Bronchial epithelial cell (primary cell): ENCODE results near the gene CD79A. TPM values are rescaled to one million over a fixed set of nuclear protein-coding genes. Genes with fewer than 3 reads are reported as not detected.

ENCODE experiments used
- DNase-seq: peaks from one replicate; pipeline ENCODE4 v3.0.0-alpha.2; 2010; ENCODE audit warnings: low read depth
- FAIRE-seq: peaks from 2 replicates; lab custom pipeline; 2011; peaks lifted over from hg19 to GRCh38; lab: Jason Lieb, UNC
- H3K27me3 ChIP-seq: 2 replicates; pipeline ENCODE4 v1.5.1; 2011; ENCODE audit warnings: low read length; ENCODE audit not compliant: control insufficient read depth, insufficient read depth
- H3K36me3 ChIP-seq: 2 replicates; pipeline ENCODE4 v1.5.1; 2011; ENCODE audit warnings: low read length; ENCODE audit not compliant: control insufficient read depth, insufficient read depth
- H3K4me3 ChIP-seq: 2 replicates; pipeline ENCODE4 v1.5.1; 2011; ENCODE audit warnings: mild to moderate bottlenecking, low read depth, low read length, control low read depth
- total RNA-seq: library from RNA; depleted of rRNA; stranded (reverse); fragments of >200 nt; gene quantifications from 2 replicates; pipeline ENCODE4 v1.2.1, GENCODE V29; 2014
- TF ChIP-seq, protein P1 (sequence below): IDR thresholded peaks from 2 replicates; pipeline ENCODE4 v1.5.1; 2011; ENCODE audit warnings: mild to moderate bottlenecking, moderate library complexity, low read length, control low read depth, inconsistent platforms; ENCODE audit not compliant: insufficient read depth, severe bottlenecking

CD79A gene
- total RNA-seq, 1 donor from 2014 or later, result not detected

DNA sequence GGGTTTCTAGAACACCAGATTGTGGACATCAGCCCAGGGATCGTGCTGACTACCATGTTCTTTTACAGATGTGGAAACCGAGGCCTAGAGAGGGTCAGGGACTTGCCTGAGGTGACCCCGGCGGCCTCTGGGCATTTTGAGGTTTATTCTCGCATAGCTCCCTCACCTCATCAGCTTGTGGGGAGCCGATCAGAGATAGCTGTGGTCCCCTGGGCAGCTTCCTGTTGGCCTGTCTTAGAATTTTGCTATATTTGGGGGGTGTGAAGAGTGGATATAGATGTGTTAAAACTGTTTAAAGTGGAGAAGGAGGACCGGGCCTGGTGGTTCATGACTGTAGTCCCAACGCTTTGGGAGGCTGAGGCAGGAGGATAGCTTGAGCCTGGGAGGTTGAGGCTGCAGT is 12.8 kb downstream of the CD79A start:
- Histone ChIP-seq H3K4me3 (no peak overlapping the region), H3K27me3 (no peaks in the 10 kb centered on the region), H3K36me3 (peaks cover 18% of the 10 kb centered on the region)
- FAIRE-seq (no peak), DNase-seq (no peak)
- TF ChIP-seq, protein P1, sequence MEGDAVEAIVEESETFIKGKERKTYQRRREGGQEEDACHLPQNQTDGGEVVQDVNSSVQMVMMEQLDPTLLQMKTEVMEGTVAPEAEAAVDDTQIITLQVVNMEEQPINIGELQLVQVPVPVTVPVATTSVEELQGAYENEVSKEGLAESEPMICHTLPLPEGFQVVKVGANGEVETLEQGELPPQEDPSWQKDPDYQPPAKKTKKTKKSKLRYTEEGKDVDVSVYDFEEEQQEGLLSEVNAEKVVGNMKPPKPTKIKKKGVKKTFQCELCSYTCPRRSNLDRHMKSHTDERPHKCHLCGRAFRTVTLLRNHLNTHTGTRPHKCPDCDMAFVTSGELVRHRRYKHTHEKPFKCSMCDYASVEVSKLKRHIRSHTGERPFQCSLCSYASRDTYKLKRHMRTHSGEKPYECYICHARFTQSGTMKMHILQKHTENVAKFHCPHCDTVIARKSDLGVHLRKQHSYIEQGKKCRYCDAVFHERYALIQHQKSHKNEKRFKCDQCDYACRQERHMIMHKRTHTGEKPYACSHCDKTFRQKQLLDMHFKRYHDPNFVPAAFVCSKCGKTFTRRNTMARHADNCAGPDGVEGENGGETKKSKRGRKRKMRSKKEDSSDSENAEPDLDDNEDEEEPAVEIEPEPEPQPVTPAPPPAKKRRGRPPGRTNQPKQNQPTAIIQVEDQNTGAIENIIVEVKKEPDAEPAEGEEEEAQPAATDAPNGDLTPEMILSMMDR, result no peak

DNA sequence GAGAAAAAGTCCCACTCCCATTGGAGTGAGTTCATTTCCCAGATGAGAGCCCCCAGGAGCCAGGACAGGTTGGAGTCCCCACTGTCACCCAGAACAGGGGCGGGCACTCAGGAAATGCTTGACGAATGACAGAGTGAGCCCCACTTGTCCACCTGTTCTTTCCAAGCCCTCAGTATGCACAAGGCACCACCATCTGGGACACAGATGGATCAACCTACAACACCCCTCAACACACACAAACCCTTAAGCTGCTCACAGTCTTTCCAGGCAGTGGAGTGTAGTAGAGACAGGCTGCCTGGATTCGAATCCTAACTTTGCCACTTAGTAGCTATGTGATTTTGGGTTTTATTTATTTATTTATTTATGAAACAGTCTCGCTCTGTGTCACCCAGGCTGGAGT is 13.9 kb downstream of the CD79A start:
- FAIRE-seq, result no peak

DNA sequence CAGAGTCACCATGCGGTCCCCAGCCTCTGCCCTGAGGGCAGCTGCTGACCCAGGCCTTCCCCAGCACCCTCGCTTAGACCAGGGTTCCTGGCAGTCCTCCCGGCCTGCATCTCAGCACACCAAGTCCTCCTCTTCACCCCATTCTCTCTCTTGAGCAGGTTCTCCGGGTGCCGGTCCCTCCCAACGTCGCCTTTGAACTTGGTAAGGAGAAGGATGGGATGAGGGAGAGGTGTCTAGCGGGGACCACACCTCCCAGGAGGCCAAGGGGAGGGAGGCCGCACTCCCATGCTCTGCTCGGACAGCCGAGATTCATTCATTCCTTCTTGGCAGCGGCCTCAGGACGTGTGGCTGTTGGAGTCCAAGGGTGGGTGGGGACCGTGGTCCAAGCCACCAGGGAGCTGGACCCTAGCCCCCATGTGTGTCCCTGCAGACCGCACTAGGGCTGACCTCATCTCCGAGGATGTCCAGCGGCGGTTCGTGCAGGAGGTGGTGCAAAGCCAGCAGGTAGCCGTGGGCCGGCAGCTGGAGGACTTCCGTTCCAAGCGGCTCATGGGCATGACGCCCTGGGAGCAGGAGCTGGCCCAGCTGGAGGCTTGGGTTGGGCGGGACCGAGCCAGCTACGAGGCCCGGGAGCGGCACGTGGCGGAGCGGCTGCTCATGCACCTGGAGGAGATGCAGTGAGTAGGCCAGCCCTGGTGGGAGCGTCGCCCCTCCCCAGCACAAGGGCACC is 15.3 kb downstream of the CD79A start:
- no peaks in the 10 kb centered on the region for H3K27me3 ChIP-seq
- peaks cover 26% of the 10 kb centered on the region for H3K36me3 ChIP-seq
- TF ChIP-seq, protein P1, result no peak
- FAIRE-seq (no peak), DNase-seq (no peak)
- no peak overlapping the region for H3K4me3 ChIP-seq

More for the DNA sequence above, 13.9 kb downstream of the CD79A start:
- DNase-seq, result no peak
- TF ChIP-seq, protein P1, result no peak
- H3K36me3 ChIP-seq, result peaks cover 25% of the 10 kb centered on the region
- no peak overlapping the region for H3K4me3 ChIP-seq
- no peaks in the 10 kb centered on the region for H3K27me3 ChIP-seq

DNA sequence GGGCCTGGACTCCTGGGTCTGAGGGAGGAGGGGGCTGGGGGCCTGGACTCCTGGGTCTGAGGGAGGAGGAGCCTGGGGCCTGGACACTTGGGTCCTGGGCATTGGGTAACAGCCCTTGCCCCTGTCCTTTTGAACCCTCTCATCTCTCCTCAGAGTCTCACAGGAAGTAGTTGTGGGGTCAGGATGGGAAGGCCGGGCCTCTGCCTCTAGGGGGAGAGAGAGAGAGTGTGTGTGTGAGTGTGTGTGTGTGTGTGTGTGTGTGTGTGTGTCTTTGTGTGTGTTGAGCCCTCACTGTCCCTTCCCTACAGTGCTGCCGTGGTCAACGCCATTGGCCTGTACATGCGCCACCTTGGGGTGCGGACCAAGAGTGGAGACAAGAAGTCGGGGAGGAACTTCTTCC is 16.8 kb downstream of the CD79A start:
- DNase-seq, result no peak
- TF ChIP-seq, protein P1, result no peak
- no peak for FAIRE-seq
- peaks cover 28% of the 10 kb centered on the region for H3K36me3 ChIP-seq
- H3K27me3 ChIP-seq, result no peaks in the 10 kb centered on the region
- no peak overlapping the region for H3K4me3 ChIP-seq

DNA sequence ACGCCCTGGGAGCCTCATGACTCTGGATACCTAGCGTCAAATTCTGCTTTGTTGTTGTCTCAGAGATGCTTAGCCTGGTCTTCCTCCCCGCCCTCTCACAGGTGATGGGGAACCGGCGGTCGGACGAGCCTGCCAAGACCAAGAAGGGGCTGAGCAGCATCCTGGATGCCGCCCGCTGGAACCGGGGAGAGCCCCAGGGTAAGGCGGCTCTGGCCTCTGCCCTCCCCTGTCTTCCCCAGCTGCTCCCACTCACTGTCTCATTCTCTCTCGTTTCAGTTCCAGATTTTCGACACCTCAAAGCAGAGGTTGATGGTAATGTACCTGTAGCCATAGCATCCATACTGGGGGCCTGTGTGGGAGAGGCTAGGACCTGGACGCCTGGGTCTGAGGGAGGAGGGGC is 17.3 kb downstream of the CD79A start:
- TF ChIP-seq, protein P1, result no peak
- no peaks in the 10 kb centered on the region for H3K27me3 ChIP-seq
- no peak overlapping the region for H3K4me3 ChIP-seq
- no peak for FAIRE-seq
- peaks cover 25% of the 10 kb centered on the region for H3K36me3 ChIP-seq
- DNase-seq, result no peak
